Measurements from ENCODE around the gene GRB2. TPM values are rescaled to one million over a fixed set of nuclear protein-coding genes. Genes with fewer than 3 reads are reported as not detected.
"Not testable (repeated sequence)": the region's sequence is repeated elsewhere in the genome, so short reads cannot be mapped to it uniquely, and the experiment has no call there.

Gene GRB2
- total and polyA plus RNA-seq, 2 experiments from 2014 or later = 82.7 to 101 TPM

DNA sequence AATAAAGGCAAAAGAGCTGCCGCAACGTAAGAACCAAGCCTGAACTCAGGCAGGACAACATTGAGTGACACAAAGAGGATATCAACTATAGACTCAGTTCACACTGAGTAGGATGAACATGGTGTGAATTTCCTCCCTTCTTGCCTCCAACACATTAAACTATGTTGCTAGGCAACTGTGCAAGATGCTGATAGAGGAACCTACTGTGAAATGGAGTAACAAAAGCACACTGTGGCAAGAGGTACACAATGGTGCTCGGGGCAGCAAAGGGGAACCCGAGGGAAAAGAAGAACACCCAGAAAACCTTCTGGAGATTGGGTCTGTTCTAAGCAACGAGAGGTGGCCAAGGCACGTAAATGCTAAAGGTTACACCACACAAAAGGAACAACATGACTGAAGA is 34.1 kb downstream of the GRB2 start:
- no peak overlapping the region for H3K4me3 ChIP-seq
- H3K4me1 ChIP-seq (ENCODE audit: insufficient read depth) = peaks cover 9% of the 10 kb centered on the region
- no peaks in the 10 kb centered on the region for H3K27me3 ChIP-seq
- peaks cover 59% of the 10 kb centered on the region for H4K20me1 ChIP-seq (ENCODE audit: insufficient read depth, poor library complexity, severe bottlenecking)
- 95% methylated on average over 6 of the region's 6 CpGs for WGBS (ENCODE audit: low lambda C conversion rate, missing lambda C conversion rate)
- peaks cover 99% of the 10 kb centered on the region for H3K79me2 ChIP-seq
- TF ChIP-seq, protein P1, sequence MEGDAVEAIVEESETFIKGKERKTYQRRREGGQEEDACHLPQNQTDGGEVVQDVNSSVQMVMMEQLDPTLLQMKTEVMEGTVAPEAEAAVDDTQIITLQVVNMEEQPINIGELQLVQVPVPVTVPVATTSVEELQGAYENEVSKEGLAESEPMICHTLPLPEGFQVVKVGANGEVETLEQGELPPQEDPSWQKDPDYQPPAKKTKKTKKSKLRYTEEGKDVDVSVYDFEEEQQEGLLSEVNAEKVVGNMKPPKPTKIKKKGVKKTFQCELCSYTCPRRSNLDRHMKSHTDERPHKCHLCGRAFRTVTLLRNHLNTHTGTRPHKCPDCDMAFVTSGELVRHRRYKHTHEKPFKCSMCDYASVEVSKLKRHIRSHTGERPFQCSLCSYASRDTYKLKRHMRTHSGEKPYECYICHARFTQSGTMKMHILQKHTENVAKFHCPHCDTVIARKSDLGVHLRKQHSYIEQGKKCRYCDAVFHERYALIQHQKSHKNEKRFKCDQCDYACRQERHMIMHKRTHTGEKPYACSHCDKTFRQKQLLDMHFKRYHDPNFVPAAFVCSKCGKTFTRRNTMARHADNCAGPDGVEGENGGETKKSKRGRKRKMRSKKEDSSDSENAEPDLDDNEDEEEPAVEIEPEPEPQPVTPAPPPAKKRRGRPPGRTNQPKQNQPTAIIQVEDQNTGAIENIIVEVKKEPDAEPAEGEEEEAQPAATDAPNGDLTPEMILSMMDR (IDR thresholded peaks at IDR 0.05; ENCODE audit: poor library complexity) = no peak
- TF ChIP-seq EZH2 (IDR thresholded peaks at IDR 0.05; ENCODE audit: borderline replicate concordance) (no peak), EZH2phosphoT487 (IDR thresholded peaks at IDR 0.05; ENCODE audit: low read depth, severe bottlenecking, unreplicated experiment) (no peak)
- no peaks in the 10 kb centered on the region for H3K9me2 ChIP-seq (replicated peaks; ENCODE audit: insufficient read depth)
- H3K27ac ChIP-seq = no peak overlapping the region
- no peaks in the 10 kb centered on the region for H3K9me3 ChIP-seq (ENCODE audit: low read depth)
- DNase-seq (ENCODE audit: low spot score) = no peak
- H3K36me3 ChIP-seq (replicated peaks; ENCODE audit: insufficient read depth, low read depth) = no peaks in the 10 kb centered on the region
- no peak overlapping the region for H2AFZ ChIP-seq
- no peak overlapping the region for H3K4me2 ChIP-seq

DNA sequence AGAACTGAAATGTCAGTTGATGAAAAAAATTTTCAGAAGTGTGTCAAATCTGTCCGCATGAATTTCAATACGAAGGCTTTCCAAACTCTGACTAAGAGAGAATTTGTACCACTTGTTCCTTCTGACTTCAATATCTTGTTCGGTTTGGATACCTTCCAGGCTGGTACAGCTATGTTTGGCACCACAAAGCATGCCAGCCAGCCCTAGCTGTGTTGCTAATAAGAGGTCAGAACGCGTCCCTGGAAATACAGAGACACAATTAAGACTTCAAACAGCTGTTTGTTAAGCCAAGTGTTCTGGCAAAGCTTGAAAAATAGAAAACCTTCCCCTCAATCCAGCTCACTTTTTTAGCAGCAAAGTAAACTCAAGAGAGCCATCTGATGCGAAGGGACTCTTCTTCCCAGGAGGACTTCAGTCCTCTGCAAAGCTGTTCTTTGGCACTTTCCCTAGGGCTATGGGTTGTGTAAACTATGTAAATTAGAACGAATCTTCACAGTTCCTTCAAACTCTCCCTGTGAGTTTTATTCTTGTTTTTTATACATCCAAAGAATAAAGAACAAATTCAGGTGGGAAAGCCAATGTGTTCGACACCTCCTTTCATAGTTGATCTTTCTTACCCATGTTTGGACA is 35.1 kb downstream of the GRB2 start:
- H3K4me2 ChIP-seq = no peak overlapping the region

DNA sequence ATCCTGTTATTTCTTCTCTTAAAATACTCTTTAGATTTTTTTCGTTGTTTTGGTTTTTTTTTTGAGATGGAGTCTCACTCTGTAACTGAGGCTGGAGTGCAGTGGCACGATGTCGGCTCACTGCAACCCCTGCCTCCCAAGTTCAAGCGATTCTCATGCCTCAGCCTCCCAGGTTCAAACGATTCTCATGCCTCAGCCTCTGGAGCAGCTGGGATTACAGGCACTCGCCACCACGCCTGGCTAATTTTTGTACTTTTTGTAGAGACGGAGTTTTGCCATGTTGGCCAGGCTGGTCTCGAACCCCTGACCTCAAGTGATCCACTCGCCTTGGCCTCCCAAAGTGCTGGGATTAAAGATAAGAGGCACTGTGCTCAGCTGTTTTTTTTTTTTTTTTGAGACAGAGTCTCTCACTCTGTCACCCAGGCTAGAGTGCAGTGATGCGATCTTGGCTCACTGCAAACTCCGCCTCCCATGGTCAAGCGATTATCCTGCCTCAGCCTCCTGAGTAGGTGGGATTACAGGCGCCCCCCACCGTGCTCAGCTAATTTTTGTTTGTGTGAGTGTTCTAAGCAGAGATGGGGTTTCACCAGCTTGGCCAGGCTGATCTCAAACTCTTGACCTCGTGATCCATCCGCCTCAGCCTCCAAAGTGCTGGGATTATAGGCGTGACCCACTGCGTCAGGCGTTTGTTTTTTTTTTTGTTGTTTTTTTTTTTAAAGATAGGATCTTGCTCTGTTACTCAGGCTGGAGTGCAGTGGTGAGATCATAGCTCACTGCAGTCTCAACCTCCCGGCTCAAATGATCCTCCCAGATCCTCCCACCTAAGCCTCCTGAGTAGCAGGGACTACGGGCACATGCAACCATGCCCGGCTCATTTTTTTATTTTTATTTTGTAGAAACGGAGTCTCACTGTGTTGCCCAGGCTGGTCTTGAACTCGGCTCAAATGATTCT is 37.4 kb downstream of the GRB2 start:
- H2AFZ ChIP-seq; H3K9me3 ChIP-seq (ENCODE audit: low read depth); DNase-seq (ENCODE audit: low spot score); H3K36me3 ChIP-seq (replicated peaks; ENCODE audit: insufficient read depth, low read depth); H3K9me2 ChIP-seq (replicated peaks; ENCODE audit: insufficient read depth); H3K27me3 ChIP-seq; H3K4me3 ChIP-seq: not testable (repeated sequence)
- Histone ChIP-seq H3K79me2 (peaks cover 99% of the 10 kb centered on the region), H3K27ac (peak overlapping the region; percentile 36), H4K20me1 (ENCODE audit: insufficient read depth, poor library complexity, severe bottlenecking) (peaks cover 78% of the 10 kb centered on the region), H3K4me2 (peak overlapping the region; percentile 6), H3K4me1 (ENCODE audit: insufficient read depth) (peaks cover 17% of the 10 kb centered on the region)
- 74% methylated on average over 25 of the region's 25 CpGs for WGBS (ENCODE audit: low lambda C conversion rate, missing lambda C conversion rate)

More for the DNA sequence above, 35.1 kb downstream of the GRB2 start:
- no peak overlapping the region for H3K27ac ChIP-seq
- H3K36me3 ChIP-seq (replicated peaks; ENCODE audit: insufficient read depth, low read depth) = no peaks in the 10 kb centered on the region
- no peak for TF ChIP-seq EZH2phosphoT487 (IDR thresholded peaks at IDR 0.05; ENCODE audit: low read depth, severe bottlenecking, unreplicated experiment)
- no peak for TF ChIP-seq EZH2 (IDR thresholded peaks at IDR 0.05; ENCODE audit: borderline replicate concordance)
- TF ChIP-seq, protein P1 (IDR thresholded peaks at IDR 0.05; ENCODE audit: poor library complexity) = no peak
- H2AFZ ChIP-seq = no peak overlapping the region
- DNase-seq (ENCODE audit: low spot score) = no peak
- no peaks in the 10 kb centered on the region for H3K9me2 ChIP-seq (replicated peaks; ENCODE audit: insufficient read depth)
- peaks cover 64% of the 10 kb centered on the region for H4K20me1 ChIP-seq (ENCODE audit: insufficient read depth, poor library complexity, severe bottlenecking)
- peaks cover 99% of the 10 kb centered on the region for H3K79me2 ChIP-seq
- no peak overlapping the region for H3K4me3 ChIP-seq
- no peaks in the 10 kb centered on the region for H3K9me3 ChIP-seq (ENCODE audit: low read depth)
- 74% methylated on average over 8 of the region's 8 CpGs for WGBS (ENCODE audit: low lambda C conversion rate, missing lambda C conversion rate)
- peaks cover 9% of the 10 kb centered on the region for H3K4me1 ChIP-seq (ENCODE audit: insufficient read depth)
- H3K27me3 ChIP-seq = no peaks in the 10 kb centered on the region

DNA sequence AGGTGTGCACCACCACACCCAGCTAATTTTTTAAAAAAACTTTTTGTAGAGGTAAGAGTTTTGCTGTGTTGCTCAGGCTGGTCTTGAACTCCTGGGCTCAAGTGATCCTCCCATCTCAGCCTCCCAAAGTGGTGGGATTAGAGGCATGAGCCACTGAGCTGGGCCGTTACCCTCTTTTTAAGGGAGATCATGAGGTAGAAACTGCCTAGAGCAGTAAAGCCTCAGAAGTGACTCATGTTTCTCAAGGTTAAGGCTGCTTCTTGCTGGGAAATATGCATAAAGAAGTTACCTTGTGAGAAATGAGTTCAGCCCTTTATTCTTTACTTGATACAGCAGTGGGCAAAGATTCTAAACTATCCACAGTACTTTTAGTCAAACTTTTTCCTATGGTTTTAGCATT is 38.2 kb downstream of the GRB2 start:
- no peaks in the 10 kb centered on the region for H3K9me3 ChIP-seq (ENCODE audit: low read depth)
- peaks cover 99% of the 10 kb centered on the region for H3K79me2 ChIP-seq
- H3K27me3 ChIP-seq = no peaks in the 10 kb centered on the region
- DNase-seq (ENCODE audit: low spot score) = peak; percentile 54
- no peaks in the 10 kb centered on the region for H3K36me3 ChIP-seq (replicated peaks; ENCODE audit: insufficient read depth, low read depth)
- no peak for TF ChIP-seq EZH2phosphoT487 (IDR thresholded peaks at IDR 0.05; ENCODE audit: low read depth, severe bottlenecking, unreplicated experiment)
- TF ChIP-seq, protein P1 (IDR thresholded peaks at IDR 0.05; ENCODE audit: poor library complexity) = no peak
- TF ChIP-seq EZH2 (IDR thresholded peaks at IDR 0.05; ENCODE audit: borderline replicate concordance) = no peak
- H3K4me1 ChIP-seq (ENCODE audit: insufficient read depth) = peaks cover 17% of the 10 kb centered on the region
- peaks cover 78% of the 10 kb centered on the region for H4K20me1 ChIP-seq (ENCODE audit: insufficient read depth, poor library complexity, severe bottlenecking)
- peak overlapping the region; percentile 36 for H3K27ac ChIP-seq
- WGBS (ENCODE audit: low lambda C conversion rate, missing lambda C conversion rate) = 68% methylated on average over 1 of the region's 1 CpG
- H3K9me2 ChIP-seq (replicated peaks; ENCODE audit: insufficient read depth) = no peaks in the 10 kb centered on the region
- no peak overlapping the region for H2AFZ ChIP-seq
- H3K4me2 ChIP-seq = peak overlapping the region; percentile 6
- no peak overlapping the region for H3K4me3 ChIP-seq
